CD14-positive monocyte (primary cell): Measurements from ENCODE around the gene SYNM. TPM values are rescaled to one million over a fixed set of nuclear protein-coding genes. Genes with fewer than 3 reads are reported as not detected.

Experiments
- DNase-seq, 3 donors: peaks; one replicate each; pipeline ENCODE4 v3.0.0-alpha.2; 2011 to 2022
- H2AFZ ChIP-seq: 2 replicates; pipeline ENCODE4 v1.6.0; 2012; ENCODE audit warnings: mild to moderate bottlenecking, low read depth, low read length, inconsistent platforms; ENCODE audit not compliant: insufficient read depth, poor library complexity, severe bottlenecking
- H3K27ac ChIP-seq, 2 donors: 1 replicate in 1 of 2; 2 replicates in 1 of 2; pipeline ENCODE4 v1.5.1; 2012 to 2013; ENCODE audit warnings: low read length in 2 of 2, control low read depth in 1 of 2, inconsistent platforms in 1 of 2, low read depth in 1 of 2, mild to moderate bottlenecking in 1 of 2
- H3K27me3 ChIP-seq, 2 donors: one replicate each; pipeline versions ENCODE4 v1.6.0 to v1.6.1; 2011 to 2013; ENCODE audit warnings: low read length in 2 of 2; ENCODE audit not compliant: control insufficient read depth in 2 of 2, insufficient read depth in 2 of 2
- H3K36me3 ChIP-seq, 2 donors: replicated peaks in 1 of 2; 1 replicate in 1 of 2; 2 replicates in 1 of 2; pipeline versions ENCODE4 v1.5.1 to v1.6.1; 2012 to 2013; ENCODE audit warnings: low read length in 2 of 2, control low read depth in 1 of 2, inconsistent platforms in 1 of 2, mild to moderate bottlenecking in 1 of 2; ENCODE audit not compliant: insufficient read depth in 2 of 2, control insufficient read depth in 1 of 2
- H3K4me1 ChIP-seq, 2 donors: 1 replicate in 1 of 2; 2 replicates in 1 of 2; pipeline versions ENCODE4 v1.5.1 to v1.6.1; 2012 to 2013; ENCODE audit warnings: low read length in 2 of 2, control low read depth in 1 of 2, inconsistent platforms in 1 of 2, mild to moderate bottlenecking in 1 of 2, moderate library complexity in 1 of 2; ENCODE audit not compliant: insufficient read depth in 2 of 2, control insufficient read depth in 1 of 2
- H3K4me2 ChIP-seq: replicated peaks from 2 replicates; pipeline ENCODE3; 2012; ENCODE audit warnings: low read length, moderate library complexity, mild to moderate bottlenecking; ENCODE audit not compliant: poor library complexity, severe bottlenecking; ENCODE audit errors: extremely low read depth
- H3K4me3 ChIP-seq, 3 experiments: fragments of 200-600 bp in 1 of 3; sonication (generic) in 1 of 3; replicated peaks in 1 of 3; 1 replicate in 2 of 3; 2 replicates in 1 of 3; pipeline ENCODE4 v1.5.1; 2011 to 2013; ENCODE audit warnings: low read length in 3 of 3, mild to moderate bottlenecking in 3 of 3, control low read depth in 2 of 3, low read depth in 2 of 3, inconsistent platforms in 1 of 3, moderate library complexity in 1 of 3
- H3K79me2 ChIP-seq: 2 replicates; pipeline ENCODE4 v1.6.0; 2012; ENCODE audit warnings: mild to moderate bottlenecking, control low read depth, inconsistent platforms, low read length, moderate library complexity; ENCODE audit not compliant: insufficient read depth
- H3K9ac ChIP-seq: 2 replicates; pipeline ENCODE4 v1.6.0; 2017; ENCODE audit warnings: low read length, mild to moderate bottlenecking; ENCODE audit not compliant: insufficient read depth, poor library complexity, severe bottlenecking
- H3K9me3 ChIP-seq, 2 donors: replicated peaks in 1 of 2; 1 replicate in 1 of 2; 2 replicates in 1 of 2; pipeline versions ENCODE4 v1.5.1 to v1.6.1; 2012 to 2013; ENCODE audit warnings: low read length in 2 of 2, control low read depth in 1 of 2; ENCODE audit not compliant: control insufficient read depth in 1 of 2, insufficient read depth in 1 of 2
- H4K20me1 ChIP-seq: 2 replicates; pipeline ENCODE4 v1.6.0; 2012; ENCODE audit warnings: mild to moderate bottlenecking, low read length, control low read depth, moderate library complexity; ENCODE audit not compliant: insufficient read depth
- H3K27ac Mint-ChIP-seq, 7 donors: one replicate each; pipeline ENCODE4 v1.8.0; 2020; ENCODE audit warnings: mild to moderate bottlenecking in 7 of 7, mixed read lengths in 7 of 7, moderate library complexity in 6 of 7, inconsistent platforms in 2 of 7
- H3K27me3 Mint-ChIP-seq, 3 donors: one replicate each; pipeline ENCODE4 v1.8.0; 2021 to 2022; ENCODE audit warnings: low read depth in 3 of 3, mild to moderate bottlenecking in 3 of 3, mixed read lengths in 3 of 3, moderate library complexity in 3 of 3, inconsistent platforms in 1 of 3
- H3K36me3 Mint-ChIP-seq, 2 donors: one replicate each; pipeline ENCODE4 v1.8.0; 2020; ENCODE audit warnings: mixed read lengths in 2 of 2, inconsistent platforms in 1 of 2, mild to moderate bottlenecking in 1 of 2
- H3K4me1 Mint-ChIP-seq: one replicate; pipeline ENCODE4 v1.8.0; 2020; ENCODE audit warnings: mild to moderate bottlenecking, mixed read lengths
- H3K4me3 Mint-ChIP-seq, 2 donors: one replicate each; pipeline ENCODE4 v1.8.0; 2020; ENCODE audit warnings: mild to moderate bottlenecking in 2 of 2, mixed read lengths in 2 of 2, moderate library complexity in 1 of 2
- H3K9me3 Mint-ChIP-seq, 7 donors: one replicate each; pipeline ENCODE4 v1.8.0; 2020 to 2022; ENCODE audit warnings: mixed read lengths in 7 of 7, mild to moderate bottlenecking in 6 of 7, moderate library complexity in 6 of 7, inconsistent platforms in 2 of 7
- WGBS: methylation state at CpG from one replicate; pipeline ENCODE4 v1.1.5; 2013; ENCODE audit warnings: missing lambda C conversion rate; ENCODE audit not compliant: insufficient coverage; 5-methylcytosine and 5-hydroxymethylcytosine counted together
- intact Hi-C, 2 donors: fragments of 100-400 bp; cut with micrococcal nuclease; formaldehyde crosslinking; loops; one replicate each; pipeline versions ENCODE4 v1.15.0 to v1.15.1; 2023
- polyA plus RNA-seq, 3 donors: library from polyadenylated mRNA; depleted of rRNA in 1 of 3; unstranded in 2 of 3; stranded (reverse) in 1 of 3; fragments of 300-500 nt in 2 of 3; fragments of >200 nt in 1 of 3; fragmentation: Illumina TruSeq in 2 of 3; gene quantifications; 1 replicate in 2 of 3; 2 replicates in 1 of 3; pipeline ENCODE4 v1.2.3, GENCODE V29; 2012 to 2021
- TF ChIP-seq, protein P1 (sequence below): fragments of 200-600 bp; IDR thresholded peaks from one replicate; pipeline ENCODE4 v1.8.0; 2022; ENCODE audit warnings: antibody characterized with exemption, mild to moderate bottlenecking

SYNM gene
- polyA plus RNA-seq, 3 donors = 0.04 to 0.05 TPM; not detected in 1

DNA sequence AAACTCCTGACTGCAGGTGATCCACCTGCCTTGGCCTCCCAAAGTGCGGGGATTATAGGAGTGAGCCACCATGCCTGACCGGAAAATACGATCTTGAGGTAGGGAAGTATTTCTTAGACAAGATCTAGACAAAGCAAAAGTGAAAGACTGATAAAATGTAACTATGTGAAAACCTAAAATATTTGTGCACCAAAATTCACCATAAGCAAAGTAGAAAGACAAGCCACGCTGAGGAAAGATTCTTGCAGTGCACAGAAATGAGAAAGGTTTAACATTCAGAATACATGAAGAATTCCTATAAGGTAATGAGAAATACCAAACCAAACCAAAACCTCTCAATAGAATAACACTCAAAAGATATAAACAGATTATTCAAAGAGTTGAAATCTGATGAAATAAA lies 35.7 kb downstream of the SYNM start:
- no peaks in the 10 kb centered on the region for H3K4me1 Mint-ChIP-seq
- peaks cover 0 to 1% (median 0%) of the 10 kb centered on the region in 7 donors for H3K9me3 Mint-ChIP-seq
- Histone ChIP-seq H3K9ac (no peak overlapping the region), H4K20me1 (no peaks in the 10 kb centered on the region), H3K4me2 (no peak overlapping the region), H2AFZ (no peak overlapping the region), H3K27ac (no peak overlapping the region), H3K27me3 (no peaks in the 10 kb centered on the region), H3K79me2 (no peaks in the 10 kb centered on the region), H3K36me3 (no peaks in the 10 kb centered on the region), H3K4me3 (no peak overlapping the region), H3K9me3 (no peaks in the 10 kb centered on the region), H3K4me1 (no peaks in the 10 kb centered on the region)
- H3K4me3 Mint-ChIP-seq = no peak overlapping the region
- intact Hi-C loops = no loop called here
- TF ChIP-seq, protein P1, sequence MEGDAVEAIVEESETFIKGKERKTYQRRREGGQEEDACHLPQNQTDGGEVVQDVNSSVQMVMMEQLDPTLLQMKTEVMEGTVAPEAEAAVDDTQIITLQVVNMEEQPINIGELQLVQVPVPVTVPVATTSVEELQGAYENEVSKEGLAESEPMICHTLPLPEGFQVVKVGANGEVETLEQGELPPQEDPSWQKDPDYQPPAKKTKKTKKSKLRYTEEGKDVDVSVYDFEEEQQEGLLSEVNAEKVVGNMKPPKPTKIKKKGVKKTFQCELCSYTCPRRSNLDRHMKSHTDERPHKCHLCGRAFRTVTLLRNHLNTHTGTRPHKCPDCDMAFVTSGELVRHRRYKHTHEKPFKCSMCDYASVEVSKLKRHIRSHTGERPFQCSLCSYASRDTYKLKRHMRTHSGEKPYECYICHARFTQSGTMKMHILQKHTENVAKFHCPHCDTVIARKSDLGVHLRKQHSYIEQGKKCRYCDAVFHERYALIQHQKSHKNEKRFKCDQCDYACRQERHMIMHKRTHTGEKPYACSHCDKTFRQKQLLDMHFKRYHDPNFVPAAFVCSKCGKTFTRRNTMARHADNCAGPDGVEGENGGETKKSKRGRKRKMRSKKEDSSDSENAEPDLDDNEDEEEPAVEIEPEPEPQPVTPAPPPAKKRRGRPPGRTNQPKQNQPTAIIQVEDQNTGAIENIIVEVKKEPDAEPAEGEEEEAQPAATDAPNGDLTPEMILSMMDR = no peak
- H3K36me3 Mint-ChIP-seq = no peaks in the 10 kb centered on the region
- WGBS = no CpG with 5 or more reads among the region's 4 CpGs
- H3K27ac Mint-ChIP-seq = no peak overlapping the region
- H3K27me3 Mint-ChIP-seq = peaks cover 0 to 5% (median 0%) of the 10 kb centered on the region in 3 donors
- no peak for DNase-seq

- H3K79me2 ChIP-seq = no peaks in the 10 kb centered on the region
- no peaks in the 10 kb centered on the region for H3K4me1 ChIP-seq
- no peak overlapping the region for H3K9ac ChIP-seq
- WGBS = 100% methylated on average over 3 of the region's 4 CpGs
- intact Hi-C loops = no loop called here
- Mint-ChIP-seq H3K9me3 (peaks cover 0 to 1% (median 0%) of the 10 kb centered on the region in 7 donors), H3K36me3 (no peaks in the 10 kb centered on the region), H3K27ac (no peak overlapping the region), H3K4me3 (no peak overlapping the region), H3K27me3 (peaks cover 0 to 6% (median 0%) of the 10 kb centered on the region in 3 donors), H3K4me1 (no peaks in the 10 kb centered on the region)
- H4K20me1 ChIP-seq = no peaks in the 10 kb centered on the region
- TF ChIP-seq, protein P1 = no peak
- no peak overlapping the region for H3K27ac ChIP-seq
- H3K4me3 ChIP-seq = no peak overlapping the region
- no peak overlapping the region for H3K4me2 ChIP-seq
- H2AFZ ChIP-seq = no peak overlapping the region
- no peak for DNase-seq
- H3K27me3 ChIP-seq = no peaks in the 10 kb centered on the region
- H3K36me3 ChIP-seq = no peaks in the 10 kb centered on the region
- H3K9me3 ChIP-seq = no peaks in the 10 kb centered on the region
Measured at GRCh38 chr15:99141943-99142342, 37.1 kb downstream of the SYNM start.
